ENCODE results near the gene PCDHB6.
"Not testable (repeated sequence)": the region's sequence is repeated elsewhere in the genome, so short reads cannot be mapped to it uniquely, and the experiment has no call there.

DNA sequence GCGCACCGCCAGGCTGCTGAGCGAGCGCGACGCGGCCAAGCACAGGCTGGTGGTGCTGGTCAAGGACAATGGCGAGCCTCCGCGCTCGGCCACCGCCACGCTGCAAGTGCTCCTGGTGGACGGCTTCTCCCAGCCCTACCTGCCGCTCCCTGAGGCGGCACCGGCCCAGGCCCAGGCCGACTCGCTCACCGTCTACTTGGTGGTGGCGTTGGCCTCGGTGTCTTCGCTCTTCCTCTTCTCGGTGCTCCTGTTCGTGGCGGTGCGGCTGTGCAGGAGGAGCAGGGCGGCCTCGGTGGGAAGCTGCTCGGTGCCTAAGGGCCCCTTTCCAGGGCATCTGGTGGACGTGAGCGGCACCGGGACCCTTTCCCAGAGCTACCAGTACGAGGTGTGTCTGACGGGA lies 51.8 kb downstream of the PCDHB6 start:
- TF ChIP-seq, protein P1, sequence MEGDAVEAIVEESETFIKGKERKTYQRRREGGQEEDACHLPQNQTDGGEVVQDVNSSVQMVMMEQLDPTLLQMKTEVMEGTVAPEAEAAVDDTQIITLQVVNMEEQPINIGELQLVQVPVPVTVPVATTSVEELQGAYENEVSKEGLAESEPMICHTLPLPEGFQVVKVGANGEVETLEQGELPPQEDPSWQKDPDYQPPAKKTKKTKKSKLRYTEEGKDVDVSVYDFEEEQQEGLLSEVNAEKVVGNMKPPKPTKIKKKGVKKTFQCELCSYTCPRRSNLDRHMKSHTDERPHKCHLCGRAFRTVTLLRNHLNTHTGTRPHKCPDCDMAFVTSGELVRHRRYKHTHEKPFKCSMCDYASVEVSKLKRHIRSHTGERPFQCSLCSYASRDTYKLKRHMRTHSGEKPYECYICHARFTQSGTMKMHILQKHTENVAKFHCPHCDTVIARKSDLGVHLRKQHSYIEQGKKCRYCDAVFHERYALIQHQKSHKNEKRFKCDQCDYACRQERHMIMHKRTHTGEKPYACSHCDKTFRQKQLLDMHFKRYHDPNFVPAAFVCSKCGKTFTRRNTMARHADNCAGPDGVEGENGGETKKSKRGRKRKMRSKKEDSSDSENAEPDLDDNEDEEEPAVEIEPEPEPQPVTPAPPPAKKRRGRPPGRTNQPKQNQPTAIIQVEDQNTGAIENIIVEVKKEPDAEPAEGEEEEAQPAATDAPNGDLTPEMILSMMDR (IDR thresholded peaks at IDR 0.05): not testable (repeated sequence)
- not testable (repeated sequence) for TF ChIP-seq ZFX (IDR thresholded peaks at IDR 0.05; ENCODE audit: borderline replicate concordance)
